ENCODE results near the gene GNB1.
"Not testable (repeated sequence)": the region's sequence is repeated elsewhere in the genome, so short reads cannot be mapped to it uniquely, and the experiment has no call there.

The GNB1 gene

GRCh38 chr1:1758692-1759455, 132.0 kb downstream of the GNB1 start:
- no peak for DNase-seq

GRCh38 chr1:1758059-1758621, 132.7 kb downstream of the GNB1 start:
- DNase-seq: no peak

GRCh38 chr1:1757422-1758058, 133.3 kb downstream of the GNB1 start:
- no peak for DNase-seq

GRCh38 chr1:1756661-1757421, 134.0 kb downstream of the GNB1 start:
- no peak for DNase-seq

GRCh38 chr1:1755852-1756251, 135.0 kb downstream of the GNB1 start:
- no peak for DNase-seq

GRCh38 chr1:1755426-1755825, 135.5 kb downstream of the GNB1 start:
- DNase-seq: no peak

- no peak for DNase-seq
These were observed 136.7 kb downstream of the GNB1 start for GRCh38 chr1:1754051-1754815.

GRCh38 chr1:1753607-1754005, 137.3 kb downstream of the GNB1 start:
- DNase-seq: no peak

GRCh38 chr1:1752636-1753606, 138.0 kb downstream of the GNB1 start:
- no peak for DNase-seq

GRCh38 chr1:1752190-1752589, 138.7 kb downstream of the GNB1 start:
- DNase-seq: no peak

GRCh38 chr1:1749941-1750340, 140.9 kb downstream of the GNB1 start:
- DNase-seq: not testable (repeated sequence)

- no peak for DNase-seq
These were observed 142.1 kb downstream of the GNB1 start for GRCh38 chr1:1748686-1749321.

- not testable (repeated sequence) for DNase-seq
These were observed 144.3 kb downstream of the GNB1 start for GRCh38 chr1:1746566-1746909.

GRCh38 chr1:1745651-1746565, 145.0 kb downstream of the GNB1 start:
- peak; percentile 11 to 97 (median 84) for DNase-seq

GRCh38 chr1:1742529-1742928, 148.4 kb downstream of the GNB1 start:
- DNase-seq: not testable (repeated sequence)

GRCh38 chr1:1741013-1741412, 149.9 kb downstream of the GNB1 start:
- DNase-seq: not testable (repeated sequence)

GRCh38 chr1:1738799-1739337, 152.0 kb downstream of the GNB1 start:
- not testable (repeated sequence) for DNase-seq

- DNase-seq: not testable (repeated sequence)
These were observed 153.0 kb downstream of the GNB1 start for GRCh38 chr1:1737675-1738590.

Measured in activated naive CD4-positive, alpha-beta T cell (primary cell).